Fibroblast of pulmonary artery (primary cell): Measurements from ENCODE around the gene HOXB8.

Experiments
- DNase-seq: peaks from one replicate; pipeline ENCODE4 v3.0.0-alpha.2; 2010; ENCODE audit warnings: low read depth
- H3K4me3 ChIP-seq: replicated peaks from 2 replicates; pipeline ENCODE4 v1.5.1; 2011; ENCODE audit warnings: low read depth, mild to moderate bottlenecking, control low read depth, low read length, moderate library complexity
- CTCF ChIP-seq: IDR thresholded peaks from 2 replicates; pipeline ENCODE4 v1.5.1; 2011; ENCODE audit warnings: mild to moderate bottlenecking, control low read depth, low read length, inconsistent platforms; ENCODE audit errors: missing control alignments

HOXB8 gene

GRCh38 chr17:48611681-48612455 is 3.2 kb downstream of the HOXB8 start:
- no peak for TF ChIP-seq CTCF
- DNase-seq: no peak
- no peak overlapping the region for H3K4me3 ChIP-seq

GRCh38 chr17:48611213-48611612 is 3.9 kb downstream of the HOXB8 start:
- TF ChIP-seq CTCF: no peak
- H3K4me3 ChIP-seq: peak overlapping the region; percentile 41
- no peak for DNase-seq

GRCh38 chr17:48610282-48611211 is 4.5 kb downstream of the HOXB8 start, which contains the start of gene HOXB7:
HOXB7 (minus strand) TSS chr17:48611017; CDS start chr17:48610918, 99 bp downstream.
- H3K4me3 ChIP-seq: peak within 1 kb of the TSS; percentile 41
- TF ChIP-seq CTCF: no peak
- DNase-seq: no peak

GRCh38 chr17:48609759-48610281 is 5.3 kb downstream of the HOXB8 start:
- no peak for TF ChIP-seq CTCF
- peak overlapping the region; percentile 41 for H3K4me3 ChIP-seq
- DNase-seq: no peak

- DNase-seq: no peak
- no peak for TF ChIP-seq CTCF
- H3K4me3 ChIP-seq: no peak overlapping the region
Observed at GRCh38 chr17:48609033-48609432, 6.1 kb downstream of the HOXB8 start.

- no peak for DNase-seq
- no peak for TF ChIP-seq CTCF
- H3K4me3 ChIP-seq: no peak overlapping the region
Observed at GRCh38 chr17:48608494-48608834, 6.6 kb downstream of the HOXB8 start.
